ENCODE results near the gene CHST15. TPM values are rescaled to one million over a fixed set of nuclear protein-coding genes. Genes with fewer than 3 reads are reported as not detected.

The CHST15 gene
- total and polyA plus RNA-seq, 2 of the 8 experiments (the other 6 are each of a cell fraction or from before 2014, with no cell fraction given), result 8.8 to 9.1 TPM

GRCh38 chr10:124072541-124072940 is 20.9 kb downstream of the CHST15 start (continued):
- TF ChIP-seq POLR2A (IDR thresholded peaks at IDR 0.05; ENCODE audit: control extremely low read depth in 1 of 2, low read depth in 2 of 2, low read length in 2 of 2) (no peak), POU5F1 (IDR thresholded peaks at IDR 0.05; ENCODE audit: low read depth, low read length) (no peak), MAFK (IDR thresholded peaks at IDR 0.05; ENCODE audit: low read depth, low read length) (no peak), BACH1 (IDR thresholded peaks at IDR 0.05; ENCODE audit: low read length) (no peak)
